Ovary (tissue), 3 donors: ENCODE results near the gene FAM234B.

Source experiments
- EP300 ChIP-seq: sonication (generic); formaldehyde crosslinking; IDR thresholded peaks from one replicate; pipeline ENCODE4 v1.6.1; 2017; ENCODE audit warnings: antibody characterized with exemption
- POLR2A ChIP-seq: fragments of 450-650 bp; IDR thresholded peaks from one replicate; pipeline ENCODE4 v1.6.1; 2017; ENCODE audit warnings: antibody characterized with exemption, mild to moderate bottlenecking, moderate library complexity
- TF ChIP-seq, protein P1 (sequence below), 3 donors: fragments of 450-650 bp in 2 of 3; fragments of 200-600 bp in 1 of 3; IDR thresholded peaks; one replicate each; pipeline versions ENCODE4 v1.5.1 to v1.8.0; 2016 to 2022; ENCODE audit warnings: antibody characterized with exemption in 3 of 3, mild to moderate bottlenecking in 1 of 3
- donor health status: DM: no; HTN: no; CAD: no.

DNA sequence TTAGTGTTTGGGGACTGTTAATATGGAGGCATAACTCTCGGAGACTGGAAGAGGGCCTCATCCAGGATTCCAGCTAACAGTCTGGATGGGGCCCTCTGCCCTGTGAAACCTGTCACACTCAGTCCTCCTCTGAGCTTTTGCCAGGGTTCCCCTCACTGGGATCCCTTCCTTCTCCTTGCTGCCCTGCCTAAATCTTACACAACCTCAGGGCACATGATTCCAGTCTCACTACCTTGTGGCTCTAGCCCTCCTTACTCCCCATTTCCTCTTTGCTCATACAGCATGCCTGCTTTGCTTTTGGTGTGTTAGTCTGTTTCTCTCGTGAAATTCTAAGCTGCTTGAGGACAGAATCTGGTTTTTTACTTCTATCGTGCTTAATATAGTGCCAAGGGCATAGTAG, 60.2 kb downstream of the FAM234B start:
- TF ChIP-seq, protein P1, sequence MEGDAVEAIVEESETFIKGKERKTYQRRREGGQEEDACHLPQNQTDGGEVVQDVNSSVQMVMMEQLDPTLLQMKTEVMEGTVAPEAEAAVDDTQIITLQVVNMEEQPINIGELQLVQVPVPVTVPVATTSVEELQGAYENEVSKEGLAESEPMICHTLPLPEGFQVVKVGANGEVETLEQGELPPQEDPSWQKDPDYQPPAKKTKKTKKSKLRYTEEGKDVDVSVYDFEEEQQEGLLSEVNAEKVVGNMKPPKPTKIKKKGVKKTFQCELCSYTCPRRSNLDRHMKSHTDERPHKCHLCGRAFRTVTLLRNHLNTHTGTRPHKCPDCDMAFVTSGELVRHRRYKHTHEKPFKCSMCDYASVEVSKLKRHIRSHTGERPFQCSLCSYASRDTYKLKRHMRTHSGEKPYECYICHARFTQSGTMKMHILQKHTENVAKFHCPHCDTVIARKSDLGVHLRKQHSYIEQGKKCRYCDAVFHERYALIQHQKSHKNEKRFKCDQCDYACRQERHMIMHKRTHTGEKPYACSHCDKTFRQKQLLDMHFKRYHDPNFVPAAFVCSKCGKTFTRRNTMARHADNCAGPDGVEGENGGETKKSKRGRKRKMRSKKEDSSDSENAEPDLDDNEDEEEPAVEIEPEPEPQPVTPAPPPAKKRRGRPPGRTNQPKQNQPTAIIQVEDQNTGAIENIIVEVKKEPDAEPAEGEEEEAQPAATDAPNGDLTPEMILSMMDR (IDR thresholded peaks at IDR 0.05): no peak
- no peak for TF ChIP-seq EP300
- TF ChIP-seq POLR2A: no peak
